ENCODE results near the gene FHL1.

- TF ChIP-seq CTCF (conservative IDR thresholded peaks at IDR 0.05) (no peak), ZFX (IDR thresholded peaks at IDR 0.05) (no peak)
These were observed 20.4 kb upstream of the FHL1 start for GRCh38 chrX:136126872-136127406.
